Sigmoid colon (tissue), 4 donors: ENCODE measurements around the gene COA6.

Experiments
- CTCF ChIP-seq, 4 experiments: fragments of 450-650 bp in 3 of 4; fragments of 200-600 bp in 1 of 4; IDR thresholded peaks; one replicate each; pipeline ENCODE4 v1.5.1; 2016 to 2019; ENCODE audit warnings: antibody characterized with exemption in 4 of 4, mild to moderate bottlenecking in 3 of 4, moderate library complexity in 2 of 4
- EP300 ChIP-seq, 4 donors: sonication (generic); formaldehyde crosslinking; IDR thresholded peaks; one replicate each; pipeline ENCODE4 v1.6.1; 2017; ENCODE audit warnings: antibody characterized with exemption in 4 of 4
- POLR2A ChIP-seq, 2 donors: fragments of 450-650 bp; IDR thresholded peaks; one replicate each; pipeline ENCODE4 v1.6.1; 2016; ENCODE audit warnings: antibody characterized with exemption in 2 of 2, mild to moderate bottlenecking in 2 of 2, moderate library complexity in 2 of 2
- POLR2AphosphoS5 ChIP-seq, 4 donors: sonication (generic); formaldehyde crosslinking; IDR thresholded peaks; one replicate each; pipeline ENCODE4 v1.6.1; 2017; ENCODE audit warnings: antibody characterized with exemption in 4 of 4

GRCh38 chr1:234327577-234328164 is 45.6 kb upstream of the COA6 start:
- TF ChIP-seq CTCF (IDR thresholded peaks at IDR 0.05) (no peak), POLR2AphosphoS5 (IDR thresholded peaks at IDR 0.05) (no peak), POLR2A (IDR thresholded peaks at IDR 0.05) (no peak), EP300 (IDR thresholded peaks at IDR 0.05) (no peak)
